GM23338 (cell line): ENCODE measurements around the gene SLC16A11. TPM values are rescaled to one million over a fixed set of nuclear protein-coding genes. Genes with fewer than 3 reads are reported as not detected.

Experiments used
- ATAC-seq: fragments of 200-7000 bp; cut with Tn5 transposase; 3 replicates; pipeline ENCODE4 v1.9.1; 2020
- DNase-seq: peaks from one replicate; pipeline ENCODE4 v3.0.0-alpha.2; 2015; ENCODE audit warnings: low spot score
- H2AFZ ChIP-seq: fragments of 200-600 bp; sonication (generic); 2 replicates; pipeline ENCODE4 v1.8.0; 2016; ENCODE audit warnings: antibody characterized with exemption, mild to moderate bottlenecking, moderate library complexity
- H3F3A ChIP-seq: fragments of 200-600 bp; sonication (generic); replicated peaks from 2 replicates; pipeline ENCODE4 v1.8.0; 2017; ENCODE audit warnings: antibody characterized with exemption, mixed run types, low read depth
- H3K27ac ChIP-seq: fragments of 200-600 bp; sonication (generic); 2 replicates; pipeline ENCODE4 v1.6.1; 2016; ENCODE audit warnings: low read depth
- H3K27me3 ChIP-seq: fragments of 200-600 bp; sonication (generic); 2 replicates; pipeline ENCODE4 v1.8.0; 2016; ENCODE audit warnings: mild to moderate bottlenecking, mixed run types, moderate library complexity; ENCODE audit not compliant: insufficient read depth
- H3K36me3 ChIP-seq: fragments of 200-600 bp; sonication (generic); 2 replicates; pipeline ENCODE4 v1.8.0; 2016; ENCODE audit warnings: mild to moderate bottlenecking; ENCODE audit not compliant: insufficient read depth
- H3K4me1 ChIP-seq: fragments of 200-600 bp; sonication (generic); 2 replicates; pipeline ENCODE4 v1.8.0; 2016; ENCODE audit warnings: mild to moderate bottlenecking, moderate library complexity; ENCODE audit not compliant: insufficient read depth
- H3K4me2 ChIP-seq: fragments of 200-600 bp; sonication (generic); 2 replicates; pipeline ENCODE4 v1.7.1; 2017; ENCODE audit warnings: mixed run types
- H3K4me3 ChIP-seq: fragments of 200-600 bp; sonication (generic); 2 replicates; pipeline ENCODE4 v1.6.1; 2016; ENCODE audit warnings: mixed run types
- H3K79me2 ChIP-seq: fragments of 200-600 bp; sonication (generic); replicated peaks from 2 replicates; pipeline ENCODE4 v1.8.0; 2017; ENCODE audit warnings: mild to moderate bottlenecking; ENCODE audit not compliant: insufficient read depth
- H3K9me2 ChIP-seq: fragments of 200-600 bp; sonication (generic); 2 replicates; pipeline ENCODE4 v1.8.0; 2017; ENCODE audit not compliant: insufficient read depth
- H4K20me1 ChIP-seq: fragments of 200-600 bp; sonication (generic); replicated peaks from 2 replicates; pipeline ENCODE4 v1.8.0; 2017; ENCODE audit warnings: mild to moderate bottlenecking; ENCODE audit not compliant: insufficient read depth
- H3K27ac Mint-ChIP-seq: 2 replicates; pipeline ENCODE4 v1.8.0; 2020; ENCODE audit warnings: inconsistent platforms, mild to moderate bottlenecking, moderate library complexity, mixed read lengths
- H3K27me3 Mint-ChIP-seq: 3 replicates; pipeline ENCODE4 v1.8.0; 2022; ENCODE audit warnings: low read depth, mild to moderate bottlenecking, moderate library complexity, mixed read lengths, inconsistent platforms; ENCODE audit not compliant: insufficient read depth, poor library complexity
- H3K36me3 Mint-ChIP-seq: 3 replicates; pipeline ENCODE4 v1.8.0; 2021; ENCODE audit warnings: low read depth, mild to moderate bottlenecking, inconsistent platforms, moderate library complexity, mixed read lengths
- H3K4me1 Mint-ChIP-seq: 3 replicates; pipeline ENCODE4 v1.8.0; 2020; ENCODE audit warnings: mild to moderate bottlenecking, inconsistent platforms, mixed read lengths
- H3K4me3 Mint-ChIP-seq: 3 replicates; pipeline ENCODE4 v1.8.0; 2021; ENCODE audit warnings: moderate library complexity, mild to moderate bottlenecking, inconsistent platforms, mixed read lengths
- H3K9me3 Mint-ChIP-seq: 3 replicates; pipeline ENCODE4 v1.8.0; 2020; ENCODE audit warnings: moderate library complexity, mild to moderate bottlenecking, inconsistent platforms, mixed read lengths
- CTCF ChIP-seq, 2 experiments: fragments of 200-600 bp in 1 of 2; sonication (generic) in 1 of 2; conservative IDR thresholded peaks; 2 replicates each; pipeline versions ENCODE4 v1.5.1 to v1.6.1; 2016 to 2017; ENCODE audit warnings: antibody characterized with exemption in 2 of 2, low read depth in 2 of 2, mild to moderate bottlenecking in 2 of 2, moderate library complexity in 1 of 2
- ETS1 ChIP-seq: IDR thresholded peaks from 2 replicates; pipeline ENCODE4 v1.6.1; 2016; ENCODE audit warnings: antibody characterized with exemption
- POLR2AphosphoS5 ChIP-seq: IDR thresholded peaks from 2 replicates; pipeline ENCODE4 v1.6.1; 2016; ENCODE audit warnings: antibody characterized with exemption, low read depth
- REST ChIP-seq: IDR thresholded peaks from one replicate; pipeline ENCODE4 v1.6.1; 2018; ENCODE audit warnings: antibody characterized with exemption; ENCODE audit not compliant: unreplicated experiment
- STAT1 ChIP-seq: IDR thresholded peaks from one replicate; pipeline ENCODE4 v1.6.1; 2016; ENCODE audit warnings: antibody characterized with exemption; ENCODE audit not compliant: unreplicated experiment
- ZNF331 ChIP-seq: fragments of 250-450 bp; sonication (Bioruptor Pico); IDR thresholded peaks from 2 replicates; pipeline ENCODE4 v1.5.0; 2020; ENCODE audit warnings: low read depth, mild to moderate bottlenecking, moderate library complexity
- ZNF462 ChIP-seq: fragments of 250-450 bp; sonication (Bioruptor Pico); IDR thresholded peaks from 2 replicates; pipeline ENCODE4 v1.5.0; 2020; ENCODE audit warnings: mild to moderate bottlenecking, moderate library complexity
- polyA plus RNA-seq: library from polyadenylated mRNA; unstranded; fragments of >200 nt; fragmentation: Nextera tagmentation; extraction: Ambion mirVana; gene quantifications from 2 replicates; pipeline ENCODE4 v1.2.1, GENCODE V29; 2016
- total RNA-seq: library from RNA; depleted of rRNA; stranded (reverse); fragments of >200 nt; shearing (Covaris generic); gene quantifications from 2 replicates; pipeline ENCODE4 v1.2.3, GENCODE V29; 2014

SLC16A11 gene
- total and polyA plus RNA-seq, 2 experiments from 2014 or later, result 0.42 to 0.68 TPM

GRCh38 chr17:7034955-7035590 lies 8.8 kb downstream of the SLC16A11 start (continued):
- TF ChIP-seq REST (no peak), STAT1 (no peak)

GRCh38 chr17:7029659-7030058 lies 14.2 kb downstream of the SLC16A11 start:
- Histone ChIP-seq H3K79me2 (no peaks in the 10 kb centered on the region), H4K20me1 (no peaks in the 10 kb centered on the region; the same call in 1 of the 2 replicates), H3K9me2 (no peaks in the 10 kb centered on the region), H3K27me3 (no peaks in the 10 kb centered on the region), H3K4me2 (no peak overlapping the region), H3K4me3 (no peak overlapping the region), H3K27ac (no peak overlapping the region), H2AFZ (no peak overlapping the region), H3K4me1 (peaks cover 3% of the 10 kb centered on the region; the same call in 1 of the 2 replicates), H3F3A (no peaks in the 10 kb centered on the region), H3K36me3 (no peaks in the 10 kb centered on the region)
- DNase-seq (no peak), ATAC-seq (no peak)
- H3K4me1 Mint-ChIP-seq, result peaks cover 7% of the 10 kb centered on the region; the same call in 2 of the 3 replicates
- peaks cover 21% of the 10 kb centered on the region for H3K36me3 Mint-ChIP-seq
- 0 out of 3 replicates have a peak, but pooled peaks cover 3% of the 10 kb centered on the region for H3K9me3 Mint-ChIP-seq
- no peak overlapping the region for H3K27ac Mint-ChIP-seq
- peaks cover 8% of the 10 kb centered on the region for H3K27me3 Mint-ChIP-seq
- no peak overlapping the region for H3K4me3 Mint-ChIP-seq
- no peak for TF ChIP-seq REST
- no peak for TF ChIP-seq ETS1
- TF ChIP-seq ZNF331 (CRISPR knock-in tag), result no peak
- TF ChIP-seq ZNF462, result no peak
- no peak for TF ChIP-seq POLR2AphosphoS5
- no peak for TF ChIP-seq STAT1
- TF ChIP-seq CTCF (conservative IDR thresholded peaks at IDR 0.05; ENCODE audit: low read depth in 2 of 2), result no peak
